H1 (cell line): ENCODE measurements around the gene COL9A2. TPM values are rescaled to one million over a fixed set of nuclear protein-coding genes. Genes with fewer than 3 reads are reported as not detected.

Experiments
- CTCF ChIA-PET: fragments of 300-600 bp; sonication (Branson Sonifier 250); formaldehyde crosslinking; loops from one replicate; lab custom pipeline; 2021; ENCODE audit not compliant: partially characterized antibody; lab: Charles Lee
- POLR2A ChIA-PET: fragments of 300-600 bp; sonication (Branson Sonifier 250); formaldehyde crosslinking; loops from one replicate; lab custom pipeline; 2021; ENCODE audit warnings: inconsistent platforms; ENCODE audit not compliant: partially characterized antibody; lab: Charles Lee
- DNase-seq, 2 experiments: peaks; one replicate each; pipeline versions ENCODE4 v3.0.0 to v3.0.0-alpha.2; 2010 to 2022; ENCODE audit warnings: low spot score in 2 of 2, low read depth in 1 of 2, mixed read lengths in 1 of 2
- FAIRE-seq: peaks from 2 replicates; lab custom pipeline; 2011; peaks lifted over from hg19 to GRCh38; lab: Jason Lieb, UNC
- H2AFZ ChIP-seq: 2 replicates; pipeline ENCODE4 v1.8.1; 2012; ENCODE audit warnings: low read length, inconsistent platforms
- H2AK5ac ChIP-seq: 2 replicates; pipeline ENCODE4 v1.6.1; 2013; ENCODE audit warnings: low read depth, low read length
- H2BK120ac ChIP-seq: replicated peaks from 2 replicates; pipeline ENCODE3; 2013; ENCODE audit warnings: low read depth, low read length, inconsistent platforms
- H2BK12ac ChIP-seq: 2 replicates; pipeline ENCODE4 v1.6.1; 2013; ENCODE audit warnings: low read depth, low read length
- H2BK15ac ChIP-seq: 2 replicates; pipeline ENCODE4 v1.6.1; 2013; ENCODE audit warnings: low read length
- H2BK20ac ChIP-seq: 2 replicates; pipeline ENCODE4 v1.6.1; 2013; ENCODE audit warnings: low read length
- H2BK5ac ChIP-seq: 2 replicates; pipeline ENCODE4 v1.6.1; 2013; ENCODE audit warnings: low read depth, low read length
- H3K14ac ChIP-seq: 2 replicates; pipeline ENCODE4 v1.6.1; 2013; ENCODE audit warnings: inconsistent platforms; ENCODE audit not compliant: insufficient read length
- H3K18ac ChIP-seq: 2 replicates; pipeline ENCODE4 v1.6.1; 2013; ENCODE audit warnings: low read length; ENCODE audit errors: extremely low read depth
- H3K23ac ChIP-seq: 2 replicates; pipeline ENCODE4 v1.6.1; 2013; ENCODE audit warnings: inconsistent platforms; ENCODE audit not compliant: insufficient read length
- H3K23me2 ChIP-seq: 2 replicates; pipeline ENCODE4 v1.6.1; 2013; ENCODE audit warnings: low read depth, low read length
- H3K27ac ChIP-seq: 2 replicates; pipeline ENCODE4 v1.6.1; 2011; ENCODE audit warnings: low read depth, low read length, inconsistent platforms
- H3K27me3 ChIP-seq, 4 experiments: replicated peaks in 1 of 4; 1 replicate in 1 of 4; 2 replicates in 3 of 4; pipeline versions ENCODE4 v1.6.1 to v1.8.1; 2011 to 2013; ENCODE audit warnings: low read length in 3 of 4, mild to moderate bottlenecking in 3 of 4, inconsistent platforms in 2 of 4, mixed read lengths in 2 of 4, moderate library complexity in 1 of 4; ENCODE audit not compliant: control insufficient read depth in 3 of 4, insufficient read depth in 3 of 4; ENCODE audit errors: extremely low read depth in 1 of 4
- H3K36me3 ChIP-seq, 4 experiments: 2 replicates each; pipeline versions ENCODE4 v1.6.1 to v1.8.1; 2011 to 2013; ENCODE audit warnings: mild to moderate bottlenecking in 4 of 4, low read length in 3 of 4, moderate library complexity in 2 of 4, control low read depth in 1 of 4, inconsistent platforms in 1 of 4; ENCODE audit not compliant: insufficient read depth in 4 of 4, control insufficient read depth in 2 of 4
- H3K4ac ChIP-seq: replicated peaks from 2 replicates; pipeline ENCODE3; 2013; ENCODE audit warnings: low read length, low read depth, mixed read lengths, inconsistent platforms; ENCODE audit not compliant: insufficient read length
- H3K4me1 ChIP-seq, 4 experiments: replicated peaks in 1 of 4; 1 replicate in 1 of 4; 2 replicates in 3 of 4; pipeline versions ENCODE4 v1.6.1 to v1.8.1; 2011 to 2013; ENCODE audit warnings: low read length in 3 of 4, inconsistent platforms in 2 of 4, mixed read lengths in 1 of 4; ENCODE audit not compliant: insufficient read depth in 4 of 4, control insufficient read depth in 3 of 4
- H3K4me2 ChIP-seq, 2 experiments: 2 replicates each; pipeline versions ENCODE4 v1.6.1 to v1.8.1; 2011 to 2013; ENCODE audit warnings: low read depth in 2 of 2, low read length in 2 of 2, control low read depth in 1 of 2, inconsistent platforms in 1 of 2, mild to moderate bottlenecking in 1 of 2; ENCODE audit not compliant: insufficient read depth in 1 of 2
- H3K4me3 ChIP-seq, 4 experiments: fragments of 200-600, 300-600 bp in 1 of 4; sonication (generic), shearing (Covaris generic), sonication (Bioruptor Twin) in 1 of 4; 2 replicates each; pipeline versions ENCODE4 v1.5.1 to v1.8.1; 2011 to 2016; ENCODE audit warnings: low read length in 4 of 4, low read depth in 3 of 4, control low read depth in 2 of 4, inconsistent platforms in 2 of 4, mild to moderate bottlenecking in 2 of 4, mixed read lengths in 1 of 4, moderate library complexity in 1 of 4; ENCODE audit not compliant: insufficient read depth in 2 of 4; ENCODE audit errors: extremely low read depth in 1 of 4
- H3K56ac ChIP-seq: replicated peaks from 2 replicates; pipeline ENCODE3; 2013; ENCODE audit warnings: low read depth, mild to moderate bottlenecking, mixed read lengths, low read length, inconsistent platforms; ENCODE audit not compliant: insufficient read length
- H3K79me1 ChIP-seq: 2 replicates; pipeline ENCODE4 v1.6.1; 2013; ENCODE audit warnings: low read depth, low read length, control low read depth
- H3K79me2 ChIP-seq, 2 experiments: 2 replicates each; pipeline versions ENCODE4 v1.6.1 to v1.8.1; 2012 to 2013; ENCODE audit warnings: low read length in 2 of 2, mild to moderate bottlenecking in 2 of 2, inconsistent platforms in 1 of 2; ENCODE audit not compliant: insufficient read depth in 2 of 2, control insufficient read depth in 1 of 2
- H3K9ac ChIP-seq, 4 experiments: replicated peaks in 1 of 4; 1 replicate in 1 of 4; 2 replicates in 3 of 4; pipeline versions ENCODE4 v1.6.1 to v1.8.1; 2011 to 2013; ENCODE audit warnings: low read depth in 3 of 4, low read length in 3 of 4, control low read depth in 2 of 4, mild to moderate bottlenecking in 2 of 4, moderate library complexity in 2 of 4, inconsistent platforms in 1 of 4; ENCODE audit errors: extremely low read depth in 1 of 4
- H3K9me3 ChIP-seq, 2 experiments: 2 replicates each; pipeline versions ENCODE4 v1.6.1 to v1.8.1; 2012 to 2013; ENCODE audit warnings: mild to moderate bottlenecking in 2 of 2, moderate library complexity in 2 of 2, control low read depth in 1 of 2, inconsistent platforms in 1 of 2, low read depth in 1 of 2, low read length in 1 of 2, mixed read lengths in 1 of 2; ENCODE audit not compliant: insufficient read depth in 2 of 2
- H4K20me1 ChIP-seq, 2 experiments: replicated peaks in 1 of 2; 2 replicates each; pipeline versions ENCODE3 to v1.8.1; 2011 to 2013; ENCODE audit warnings: inconsistent platforms in 2 of 2, low read length in 2 of 2, mild to moderate bottlenecking in 1 of 2; ENCODE audit not compliant: insufficient read depth in 2 of 2, control insufficient read depth in 1 of 2
- H4K5ac ChIP-seq: 2 replicates; pipeline ENCODE4 v1.6.1; 2013; ENCODE audit warnings: low read length, low read depth, mixed read lengths, inconsistent platforms; ENCODE audit not compliant: insufficient read length
- H4K8ac ChIP-seq: 2 replicates; pipeline ENCODE4 v1.8.0; 2013; ENCODE audit warnings: mild to moderate bottlenecking, moderate library complexity, low read length, inconsistent platforms; ENCODE audit not compliant: insufficient read depth; ENCODE audit errors: extremely low read depth
- H4K91ac ChIP-seq: replicated peaks from 2 replicates; pipeline ENCODE3; 2013; ENCODE audit warnings: low read length, mixed read lengths, inconsistent platforms; ENCODE audit not compliant: insufficient read length
- CTBP2 ChIP-seq: IDR thresholded peaks from 2 replicates; pipeline ENCODE4 v1.7.0; 2011; ENCODE audit warnings: borderline replicate concordance, mild to moderate bottlenecking, moderate library complexity, mixed read lengths, low read length; ENCODE audit not compliant: insufficient read depth, insufficient read length
- GABPA ChIP-seq: IDR thresholded peaks from 2 replicates; pipeline ENCODE4 v1.6.1; 2011; ENCODE audit warnings: mild to moderate bottlenecking, low read length, moderate library complexity, borderline replicate concordance; ENCODE audit not compliant: insufficient read depth
- GTF2F1 ChIP-seq: IDR thresholded peaks from 2 replicates; pipeline ENCODE4 v1.6.1; 2012; ENCODE audit warnings: low read depth, low read length, improper control_type of control experiment, borderline replicate concordance
- HDAC2 ChIP-seq, 2 experiments: fragments of 300-600 bp in 1 of 2; sonication (generic) in 1 of 2; IDR thresholded peaks; 2 replicates each; pipeline ENCODE4 v1.6.1; 2011 to 2012; ENCODE audit warnings: low read depth in 2 of 2, low read length in 2 of 2, mild to moderate bottlenecking in 2 of 2, moderate library complexity in 2 of 2, borderline replicate concordance in 1 of 2, inconsistent platforms in 1 of 2
- HDAC6 ChIP-seq: IDR thresholded peaks from one replicate; pipeline ENCODE4 v1.7.1; 2012; ENCODE audit warnings: low read depth, mild to moderate bottlenecking, inconsistent platforms, low read length, moderate library complexity
- RFX5 ChIP-seq: IDR thresholded peaks from 2 replicates; pipeline ENCODE4 v1.6.1; 2011; ENCODE audit warnings: low read depth, low read length, improper control_type of control experiment, borderline replicate concordance
- SAP30 ChIP-seq: fragments of 300-600 bp; sonication (generic); IDR thresholded peaks from 2 replicates; pipeline ENCODE4 v1.7.1; 2012; ENCODE audit warnings: low read length, moderate library complexity, mild to moderate bottlenecking, inconsistent platforms; ENCODE audit not compliant: insufficient read depth, insufficient replicate concordance
- ZNF274 ChIP-seq: IDR thresholded peaks from 2 replicates; pipeline ENCODE4 v1.7.0; 2012; ENCODE audit warnings: low read length, borderline replicate concordance; ENCODE audit errors: extremely low read depth
- WGBS, 2 experiments: shearing (Covaris generic) in 1 of 2; methylation state at CpG; one replicate each; pipeline versions ENCODE4 v1.1.6 to v1.1.7; 2013 to 2015; ENCODE audit warnings: low lambda C conversion rate in 2 of 2, mixed read lengths in 2 of 2, inconsistent platforms in 1 of 2, low coverage in 1 of 2, missing lambda C conversion rate in 1 of 2; ENCODE audit not compliant: insufficient replicate concordance in 2 of 2, insufficient coverage in 1 of 2, insufficient read length in 1 of 2; ENCODE audit errors: extremely low coverage in 1 of 2, missing lambda C conversion rate in 1 of 2; 5-methylcytosine and 5-hydroxymethylcytosine counted together
- polyA plus RNA-seq, 7 experiments: library from polyadenylated mRNA; depleted of rRNA in 3 of 7; stranded (reverse) in 5 of 7; unstranded in 2 of 7; fragments of >200 nt in 5 of 7; fragments of 200-250 nt in 2 of 7; gene quantifications; 1 replicate in 5 of 7; 2 replicates in 1 of 7; 4 replicates in 1 of 7; pipeline versions ENCODE4 v1.2.1 to v1.2.3, GENCODE V29; 2011 to 2013; ENCODE audit warnings: missing spikeins in 2 of 7, mixed read lengths in 2 of 7
- total RNA-seq: library from RNA; stranded (reverse); fragmentation: NEBNext Ultra II Directional; extraction: Animal tissue kit (Norgen Biotek cat#: 25700); gene quantifications from 2 replicates; pipeline ENCODE4 v1.2.1, GENCODE V29; 2021
- TF ChIP-seq, protein P1 (sequence below), 3 experiments: IDR thresholded peaks; 1 replicate in 2 of 3; 2 replicates in 1 of 3; pipeline versions ENCODE4 v1.5.1 to v1.6.1; 2011; ENCODE audit warnings: low read length in 3 of 3, mild to moderate bottlenecking in 3 of 3, inconsistent platforms in 2 of 3, low read depth in 1 of 3, moderate library complexity in 1 of 3; ENCODE audit not compliant: insufficient read depth in 1 of 3; ENCODE audit errors: control extremely low read depth in 1 of 3

COL9A2 gene
- total and polyA plus RNA-seq, 2 of the 8 experiments (the other 6 are each of a cell fraction or from before 2014, with no cell fraction given), result 3.2 to 3.3 TPM

DNA sequence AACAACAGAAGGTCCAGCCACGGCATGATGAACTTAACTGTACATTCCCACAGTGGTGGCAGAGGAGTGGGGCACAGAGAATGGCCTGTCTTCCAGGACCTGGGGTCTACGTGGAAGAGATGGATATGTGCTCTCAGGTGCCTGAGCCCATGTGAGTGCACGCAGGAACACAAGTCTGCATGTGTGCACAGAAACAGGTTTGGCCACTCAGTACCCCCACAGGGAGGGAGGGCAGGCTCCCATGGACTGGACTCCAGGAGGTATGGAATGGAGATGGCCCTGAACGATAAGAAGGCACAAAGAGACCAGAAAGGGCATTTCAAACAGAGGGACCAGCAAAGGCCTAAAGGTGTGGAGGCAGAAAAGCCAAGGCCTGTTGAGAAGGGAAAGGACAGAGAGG is 10.8 kb downstream of the COL9A2 start:
- Histone ChIP-seq H3K4me3 (no peak overlapping the region), H2BK20ac (no peak overlapping the region), H2BK120ac (no peak overlapping the region), H3K14ac (no peak overlapping the region), H2BK5ac (no peak overlapping the region), H3K18ac (no peak overlapping the region), H2BK12ac (no peak overlapping the region), H2AFZ (no peak overlapping the region), H4K8ac (no peak overlapping the region; the same call in 1 of the 2 replicates), H3K27ac (no peak overlapping the region), H3K36me3 (no peaks in the 10 kb centered on the region), H3K27me3 (peaks cover 0 to 17% (median 8%) of the 10 kb centered on the region in 4 experiments; a peak in 4 of 7 replicates), H3K56ac (no peak overlapping the region), H3K79me2 (no peaks in the 10 kb centered on the region), H3K23me2 (no peaks in the 10 kb centered on the region; the same call in 1 of the 2 replicates), H3K4me1 (peaks cover 0 to 5% (median 0%) of the 10 kb centered on the region in 4 experiments; a peak in 4 of 7 replicates), H4K91ac (no peak overlapping the region), H2AK5ac (no peak overlapping the region), H3K79me1 (no peaks in the 10 kb centered on the region), H3K4me2 (no peak overlapping the region), H3K9me3 (no peaks in the 10 kb centered on the region), H3K9ac (no peak overlapping the region), H3K23ac (no peak overlapping the region), H4K5ac (no peak overlapping the region), H4K20me1 (peaks cover 0 to 3% of the 10 kb centered on the region in 2 experiments), H3K4ac (no peak overlapping the region), H2BK15ac (0 out of 2 replicates have a peak overlapping the region, but pooled peaks have one; percentile 92)
- no peak for DNase-seq
- WGBS, 2 experiments, result 87% methylated on average over 4 of the region's 4 CpGs; no CpG with 5 or more reads in 1 of the 2 experiments
- POLR2A ChIA-PET, result no interaction called here
- no peak for TF ChIP-seq RFX5
- no peak for TF ChIP-seq SAP30
- TF ChIP-seq GABPA, result no peak
- TF ChIP-seq GTF2F1, result no peak
- no peak for TF ChIP-seq HDAC2 (IDR thresholded peaks at IDR 0.05; ENCODE audit: borderline replicate concordance in 1 of 2, low read depth in 2 of 2, low read length in 2 of 2)
- TF ChIP-seq, protein P1, sequence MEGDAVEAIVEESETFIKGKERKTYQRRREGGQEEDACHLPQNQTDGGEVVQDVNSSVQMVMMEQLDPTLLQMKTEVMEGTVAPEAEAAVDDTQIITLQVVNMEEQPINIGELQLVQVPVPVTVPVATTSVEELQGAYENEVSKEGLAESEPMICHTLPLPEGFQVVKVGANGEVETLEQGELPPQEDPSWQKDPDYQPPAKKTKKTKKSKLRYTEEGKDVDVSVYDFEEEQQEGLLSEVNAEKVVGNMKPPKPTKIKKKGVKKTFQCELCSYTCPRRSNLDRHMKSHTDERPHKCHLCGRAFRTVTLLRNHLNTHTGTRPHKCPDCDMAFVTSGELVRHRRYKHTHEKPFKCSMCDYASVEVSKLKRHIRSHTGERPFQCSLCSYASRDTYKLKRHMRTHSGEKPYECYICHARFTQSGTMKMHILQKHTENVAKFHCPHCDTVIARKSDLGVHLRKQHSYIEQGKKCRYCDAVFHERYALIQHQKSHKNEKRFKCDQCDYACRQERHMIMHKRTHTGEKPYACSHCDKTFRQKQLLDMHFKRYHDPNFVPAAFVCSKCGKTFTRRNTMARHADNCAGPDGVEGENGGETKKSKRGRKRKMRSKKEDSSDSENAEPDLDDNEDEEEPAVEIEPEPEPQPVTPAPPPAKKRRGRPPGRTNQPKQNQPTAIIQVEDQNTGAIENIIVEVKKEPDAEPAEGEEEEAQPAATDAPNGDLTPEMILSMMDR (IDR thresholded peaks at IDR 0.05; ENCODE audit: control extremely low read depth in 1 of 3, insufficient read depth in 1 of 3, low read depth in 1 of 3, low read length in 3 of 3), result no peak
- TF ChIP-seq HDAC6, result no peak
- no peak for TF ChIP-seq CTBP2
- TF ChIP-seq ZNF274, result no peak
- CTCF ChIA-PET, result interaction anchor here (1.2 to 2.4 kb wide), 6 partner anchors 9 to 228 kb away, joined by 4 to 16 read pairs (median 5); no protein-coding TSS in a partner anchor
- no peak for FAIRE-seq
